ENCODE data around the gene CDX1. TPM values are rescaled to one million over a fixed set of nuclear protein-coding genes. Genes with fewer than 3 reads are reported as not detected.

CDX1 gene
- polyA plus RNA-seq, 3 donors = not detected

DNA sequence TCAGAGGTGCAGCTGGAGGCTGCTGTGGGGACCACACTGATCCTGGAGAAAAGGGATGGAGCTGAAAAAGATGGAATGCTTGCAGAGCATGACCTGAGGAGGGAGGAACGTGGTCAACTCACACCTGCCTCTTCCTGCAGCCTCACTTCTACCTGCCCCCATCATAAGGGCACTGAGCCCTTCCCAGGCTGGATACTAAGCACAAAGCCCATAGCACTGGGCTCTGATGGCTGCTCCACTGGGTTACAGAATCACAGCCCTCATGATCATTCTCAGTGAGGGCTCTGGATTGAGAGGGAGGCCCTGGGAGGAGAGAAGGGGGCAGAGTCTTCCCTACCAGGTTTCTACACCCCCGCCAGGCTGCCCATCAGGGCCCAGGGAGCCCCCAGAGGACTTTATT lies 17.4 kb downstream of the CDX1 start:
- DNase-seq = no peak
- Histone ChIP-seq H3K9me3 (replicated peaks in 1 of 2; ENCODE audit: control insufficient read depth in 1 of 2, insufficient read depth in 1 of 2, low read length in 2 of 2) (no peaks in the 10 kb centered on the region), H3K27ac (ENCODE audit: low read depth in 1 of 2, low read length in 2 of 2) (no peak overlapping the region), H3K4me2 (replicated peaks; ENCODE audit: extremely low read depth, low read length, poor library complexity, severe bottlenecking) (no peak overlapping the region), H3K4me1 (ENCODE audit: control insufficient read depth in 1 of 2, insufficient read depth in 2 of 2, low read length in 2 of 2) (peaks cover 37 to 38% of the 10 kb centered on the region in 2 donors), H4K20me1 (ENCODE audit: insufficient read depth, low read length) (no peaks in the 10 kb centered on the region), H3K27me3 (ENCODE audit: control insufficient read depth in 2 of 2, insufficient read depth in 2 of 2, low read length in 2 of 2) (peaks cover 5 to 8% of the 10 kb centered on the region in 2 donors), H3K79me2 (ENCODE audit: insufficient read depth, low read length) (no peaks in the 10 kb centered on the region), H3K9ac (ENCODE audit: insufficient read depth, low read length, poor library complexity, severe bottlenecking) (no peak overlapping the region), H3K36me3 (replicated peaks in 1 of 2; ENCODE audit: control insufficient read depth in 1 of 2, insufficient read depth in 2 of 2, low read length in 2 of 2) (no peaks in the 10 kb centered on the region), H3K4me3 (replicated peaks in 1 of 3; ENCODE audit: low read depth in 2 of 3, low read length in 3 of 3) (no peak overlapping the region), H2AFZ (ENCODE audit: insufficient read depth, low read depth, low read length, poor library complexity, severe bottlenecking) (no peak overlapping the region)
- TF ChIP-seq, protein P1, sequence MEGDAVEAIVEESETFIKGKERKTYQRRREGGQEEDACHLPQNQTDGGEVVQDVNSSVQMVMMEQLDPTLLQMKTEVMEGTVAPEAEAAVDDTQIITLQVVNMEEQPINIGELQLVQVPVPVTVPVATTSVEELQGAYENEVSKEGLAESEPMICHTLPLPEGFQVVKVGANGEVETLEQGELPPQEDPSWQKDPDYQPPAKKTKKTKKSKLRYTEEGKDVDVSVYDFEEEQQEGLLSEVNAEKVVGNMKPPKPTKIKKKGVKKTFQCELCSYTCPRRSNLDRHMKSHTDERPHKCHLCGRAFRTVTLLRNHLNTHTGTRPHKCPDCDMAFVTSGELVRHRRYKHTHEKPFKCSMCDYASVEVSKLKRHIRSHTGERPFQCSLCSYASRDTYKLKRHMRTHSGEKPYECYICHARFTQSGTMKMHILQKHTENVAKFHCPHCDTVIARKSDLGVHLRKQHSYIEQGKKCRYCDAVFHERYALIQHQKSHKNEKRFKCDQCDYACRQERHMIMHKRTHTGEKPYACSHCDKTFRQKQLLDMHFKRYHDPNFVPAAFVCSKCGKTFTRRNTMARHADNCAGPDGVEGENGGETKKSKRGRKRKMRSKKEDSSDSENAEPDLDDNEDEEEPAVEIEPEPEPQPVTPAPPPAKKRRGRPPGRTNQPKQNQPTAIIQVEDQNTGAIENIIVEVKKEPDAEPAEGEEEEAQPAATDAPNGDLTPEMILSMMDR (IDR thresholded peaks at IDR 0.05) = no peak
- Mint-ChIP-seq H3K4me3 (no peak overlapping the region), H3K27ac (peak overlapping the region in 1 of 7 donors; percentile 62), H3K9me3 (peaks cover 0 to 2% (median 0%) of the 10 kb centered on the region in 7 donors), H3K4me1 (peaks cover 40% of the 10 kb centered on the region), H3K36me3 (no peaks in the 10 kb centered on the region), H3K27me3 (ENCODE audit: low read depth in 3 of 3) (peaks cover 6 to 26% (median 19%) of the 10 kb centered on the region in 3 donors)
- intact Hi-C loops (cut with micrococcal nuclease) = no loop called here
- WGBS (ENCODE audit: insufficient coverage) = 100% methylated on average over 1 of the region's 2 CpGs

DNA sequence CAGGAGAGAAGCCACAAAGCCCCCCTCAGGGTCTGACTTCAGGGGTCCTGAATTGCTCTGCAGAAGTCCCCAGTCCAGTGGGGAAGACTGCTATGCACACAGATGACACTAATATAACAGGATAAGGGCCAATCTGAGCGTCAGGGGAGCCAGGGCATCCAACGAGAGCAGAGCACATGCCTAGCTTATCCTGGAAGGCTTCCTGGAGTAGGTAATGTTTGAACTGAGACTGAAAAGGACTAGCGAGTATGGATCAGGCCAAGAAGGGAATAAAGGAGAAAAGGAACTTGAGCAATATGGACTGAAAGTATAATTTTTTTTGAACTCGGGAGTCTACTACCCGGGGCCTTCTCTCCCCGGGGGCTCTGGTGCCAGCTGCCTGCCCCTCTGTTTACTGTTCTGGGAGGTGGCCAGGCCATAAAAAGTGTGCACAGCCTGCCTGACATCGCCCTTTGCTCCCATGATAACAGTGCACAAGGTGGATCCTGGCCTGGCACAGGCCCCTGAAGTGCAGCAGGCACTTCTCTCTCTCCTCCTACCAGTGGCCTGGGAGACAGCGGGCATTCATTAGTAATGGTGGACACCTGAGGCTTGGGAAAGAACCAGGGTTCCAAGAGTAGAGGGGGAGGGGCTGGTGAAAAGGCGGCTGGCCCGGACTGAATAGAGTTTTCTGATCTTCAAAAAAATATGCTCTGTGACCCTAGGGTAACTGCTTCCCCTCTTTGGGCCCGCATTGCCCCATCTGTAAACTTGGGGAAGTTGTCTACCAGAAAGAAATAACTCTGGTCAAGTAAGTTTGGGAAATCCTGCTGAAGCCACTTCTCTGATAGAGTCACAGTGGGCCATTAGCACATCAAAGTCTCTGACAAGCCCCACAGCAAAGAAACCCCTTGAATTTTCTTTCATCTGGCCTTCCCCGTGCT lies 18.7 kb downstream of the CDX1 start:
- Histone ChIP-seq H3K4me3 (replicated peaks in 1 of 3; ENCODE audit: low read depth in 2 of 3, low read length in 3 of 3) (peak overlapping the region in 1 of 3 experiments; percentile 15), H4K20me1 (ENCODE audit: insufficient read depth, low read length) (no peaks in the 10 kb centered on the region), H3K27ac (ENCODE audit: low read depth in 1 of 2, low read length in 2 of 2) (peak overlapping the region; percentile 57 to 65), H3K79me2 (ENCODE audit: insufficient read depth, low read length) (no peaks in the 10 kb centered on the region), H2AFZ (ENCODE audit: insufficient read depth, low read depth, low read length, poor library complexity, severe bottlenecking) (peak overlapping the region; percentile 46), H3K9me3 (replicated peaks in 1 of 2; ENCODE audit: control insufficient read depth in 1 of 2, insufficient read depth in 1 of 2, low read length in 2 of 2) (no peaks in the 10 kb centered on the region), H3K36me3 (replicated peaks in 1 of 2; ENCODE audit: control insufficient read depth in 1 of 2, insufficient read depth in 2 of 2, low read length in 2 of 2) (no peaks in the 10 kb centered on the region), H3K9ac (ENCODE audit: insufficient read depth, low read length, poor library complexity, severe bottlenecking) (peak overlapping the region; percentile 34), H3K4me1 (ENCODE audit: control insufficient read depth in 1 of 2, insufficient read depth in 2 of 2, low read length in 2 of 2) (peaks cover 37 to 38% of the 10 kb centered on the region in 2 donors), H3K4me2 (replicated peaks; ENCODE audit: extremely low read depth, low read length, poor library complexity, severe bottlenecking) (no peak overlapping the region), H3K27me3 (ENCODE audit: control insufficient read depth in 2 of 2, insufficient read depth in 2 of 2, low read length in 2 of 2) (peaks cover 15 to 20% of the 10 kb centered on the region in 2 donors)
- Mint-ChIP-seq H3K4me3 (peak overlapping the region in 1 of 2 donors; percentile 55), H3K36me3 (no peaks in the 10 kb centered on the region), H3K9me3 (peaks cover 0 to 2% (median 0%) of the 10 kb centered on the region in 7 donors), H3K27ac (peak overlapping the region; percentile 66 to 87 (median 83)), H3K4me1 (peaks cover 47% of the 10 kb centered on the region), H3K27me3 (ENCODE audit: low read depth in 3 of 3) (peaks cover 16 to 32% (median 31%) of the 10 kb centered on the region in 3 donors)
- TF ChIP-seq, protein P1 (IDR thresholded peaks at IDR 0.05) = no peak
- 36% methylated on average over 11 of the region's 12 CpGs for WGBS (ENCODE audit: insufficient coverage)
- intact Hi-C loops (cut with micrococcal nuclease) = no loop called here
- DNase-seq = peak; percentile 43 to 75 (median 68)
